HEK293 (cell line): ENCODE measurements around the gene YARS1.

Experiments used
- CTCF ChIA-PET: fragments of 350-600 bp; formaldehyde crosslinking; extraction: SDS; loops from one replicate; lab custom pipeline; 2021; ENCODE audit warnings: antibody characterized with exemption; lab: Yijun Ruan, JAX
- POLR2A ChIA-PET: fragments of 300-600 bp; formaldehyde crosslinking; extraction: SDS; loops from one replicate; lab custom pipeline; 2020; ENCODE audit warnings: antibody characterized with exemption, inconsistent platforms; lab: Yijun Ruan, JAX
- H3K27ac ChIP-seq: fragments of 200-500 bp; sonication (Bioruptor generic); 2 replicates; pipeline ENCODE4 v1.5.1; 2014; ENCODE audit warnings: low read depth, low read length, control low read depth, inconsistent platforms; ENCODE audit errors: extremely low read depth
- H3K36me3 ChIP-seq, 2 experiments: fragments of 200-500 bp in 1 of 2; sonication (Bioruptor generic) in 1 of 2; 1 replicate in 1 of 2; 2 replicates in 1 of 2; pipeline ENCODE4 v1.5.1; 2014 to 2017; ENCODE audit warnings: inconsistent platforms in 2 of 2, low read length in 2 of 2; ENCODE audit not compliant: control insufficient read depth in 2 of 2, insufficient read depth in 1 of 2
- H3K4me1 ChIP-seq: fragments of 200-500 bp; sonication (Bioruptor generic); 2 replicates; pipeline ENCODE4 v1.5.1; 2014; ENCODE audit warnings: mild to moderate bottlenecking, low read length, inconsistent platforms; ENCODE audit not compliant: control insufficient read depth, insufficient read depth
- H3K4me3 ChIP-seq: 2 replicates; pipeline ENCODE4 v1.5.1; 2011; ENCODE audit warnings: low read depth, mild to moderate bottlenecking, control low read depth, low read length, moderate library complexity
- H3K9me3 ChIP-seq: fragments of 200-500 bp; sonication (Bioruptor generic); 2 replicates; pipeline ENCODE4 v1.5.1; 2014; ENCODE audit warnings: low read depth, low read length, inconsistent platforms; ENCODE audit not compliant: control insufficient read depth, insufficient read depth
- GLIS2 ChIP-seq: fragments of 450-650 bp; formaldehyde crosslinking; IDR thresholded peaks from 2 replicates; pipeline ENCODE4 v1.5.1; 2016; ENCODE audit warnings: missing biosample characterization, missing genetic modification characterization
- RBAK ChIP-seq: fragments of 450-650 bp; formaldehyde crosslinking; IDR thresholded peaks from 2 replicates; pipeline ENCODE4 v1.5.1; 2016; ENCODE audit warnings: missing biosample characterization, missing genetic modification characterization
- SCRT1 ChIP-seq: fragments of 450-650 bp; formaldehyde crosslinking; IDR thresholded peaks from 2 replicates; pipeline ENCODE4 v1.5.1; 2016; ENCODE audit warnings: missing biosample characterization, missing genetic modification characterization, borderline replicate concordance
- SP3 ChIP-seq: fragments of 450-650 bp; formaldehyde crosslinking; IDR thresholded peaks from 2 replicates; pipeline ENCODE4 v1.5.1; 2016; ENCODE audit warnings: missing biosample characterization, missing genetic modification characterization
- ZBTB7A ChIP-seq: fragments of 450-650 bp; formaldehyde crosslinking; IDR thresholded peaks from 2 replicates; pipeline ENCODE4 v1.5.1; 2016; ENCODE audit warnings: low read depth, missing biosample characterization, missing genetic modification characterization
- ZFHX2 ChIP-seq: fragments of 450-650 bp; formaldehyde crosslinking; conservative IDR thresholded peaks from 2 replicates; pipeline ENCODE4 v1.5.1; 2016; ENCODE audit warnings: missing biosample characterization, missing genetic modification characterization
- ZNF132 ChIP-seq: fragments of 450-650 bp; formaldehyde crosslinking; IDR thresholded peaks from 2 replicates; pipeline ENCODE4 v1.5.1; 2017; ENCODE audit warnings: missing biosample characterization, missing genetic modification characterization, borderline replicate concordance
- ZNF175 ChIP-seq: fragments of 450-650 bp; formaldehyde crosslinking; IDR thresholded peaks from 2 replicates; pipeline ENCODE4 v1.5.1; 2016; ENCODE audit warnings: missing biosample characterization, missing genetic modification characterization
- ZNF2 ChIP-seq: fragments of 450-650 bp; formaldehyde crosslinking; IDR thresholded peaks from 2 replicates; pipeline ENCODE4 v1.5.1; 2016; ENCODE audit warnings: missing biosample characterization, missing genetic modification characterization
- ZNF341 ChIP-seq: fragments of 450-650 bp; formaldehyde crosslinking; IDR thresholded peaks from 2 replicates; pipeline ENCODE4; 2016; ENCODE audit warnings: low read depth, missing biosample characterization, missing genetic modification characterization
- ZNF394 ChIP-seq: fragments of 450-650 bp; formaldehyde crosslinking; IDR thresholded peaks from 2 replicates; pipeline ENCODE4 v1.5.1; 2016; ENCODE audit warnings: missing biosample characterization, missing genetic modification characterization, mild to moderate bottlenecking, moderate library complexity, borderline replicate concordance
- ZNF404 ChIP-seq: fragments of 450-650 bp; formaldehyde crosslinking; IDR thresholded peaks from 2 replicates; pipeline ENCODE4 v1.5.1; 2017; ENCODE audit warnings: missing biosample characterization, missing genetic modification characterization
- ZNF530 ChIP-seq: fragments of 450-650 bp; formaldehyde crosslinking; IDR thresholded peaks from 2 replicates; pipeline ENCODE4 v1.5.1; 2016; ENCODE audit warnings: low read depth, missing biosample characterization, missing genetic modification characterization
- ZNF555 ChIP-seq: fragments of 450-650 bp; formaldehyde crosslinking; conservative IDR thresholded peaks from 2 replicates; pipeline ENCODE4 v1.5.1; 2017; ENCODE audit warnings: missing biosample characterization, mild to moderate bottlenecking, missing genetic modification characterization, inconsistent platforms
- ZNF785 ChIP-seq: fragments of 450-650 bp; formaldehyde crosslinking; IDR thresholded peaks from 2 replicates; pipeline ENCODE4 v1.5.1; 2016; ENCODE audit warnings: missing biosample characterization, missing genetic modification characterization
- TF ChIP-seq, protein P1 (sequence below): fragments of 450-650 bp; IDR thresholded peaks from 2 replicates; pipeline ENCODE4 v1.5.1; 2018; ENCODE audit warnings: missing biosample characterization, missing genetic modification characterization
- TF ChIP-seq, protein P2 (sequence below): fragments of 450-650 bp; formaldehyde crosslinking; IDR thresholded peaks from 2 replicates; pipeline ENCODE4 v1.5.0; 2017; ENCODE audit warnings: missing biosample characterization, missing genetic modification characterization, borderline replicate concordance
- TF ChIP-seq, protein P3 (sequence below): fragments of 450-650 bp; formaldehyde crosslinking; IDR thresholded peaks from 2 replicates; pipeline ENCODE4 v1.5.1; 2016; ENCODE audit warnings: missing biosample characterization, missing genetic modification characterization, low read depth
- TF ChIP-seq, protein P4 (sequence below): fragments of 450-650 bp; formaldehyde crosslinking; IDR thresholded peaks from 2 replicates; pipeline ENCODE4 v1.5.1; 2016; ENCODE audit warnings: missing biosample characterization, missing genetic modification characterization
- TF ChIP-seq, protein P5 (sequence below): fragments of 450-650 bp; formaldehyde crosslinking; IDR thresholded peaks from 2 replicates; pipeline ENCODE4 v1.5.1; 2016; ENCODE audit warnings: missing biosample characterization, missing genetic modification characterization

Gene YARS1

DNA sequence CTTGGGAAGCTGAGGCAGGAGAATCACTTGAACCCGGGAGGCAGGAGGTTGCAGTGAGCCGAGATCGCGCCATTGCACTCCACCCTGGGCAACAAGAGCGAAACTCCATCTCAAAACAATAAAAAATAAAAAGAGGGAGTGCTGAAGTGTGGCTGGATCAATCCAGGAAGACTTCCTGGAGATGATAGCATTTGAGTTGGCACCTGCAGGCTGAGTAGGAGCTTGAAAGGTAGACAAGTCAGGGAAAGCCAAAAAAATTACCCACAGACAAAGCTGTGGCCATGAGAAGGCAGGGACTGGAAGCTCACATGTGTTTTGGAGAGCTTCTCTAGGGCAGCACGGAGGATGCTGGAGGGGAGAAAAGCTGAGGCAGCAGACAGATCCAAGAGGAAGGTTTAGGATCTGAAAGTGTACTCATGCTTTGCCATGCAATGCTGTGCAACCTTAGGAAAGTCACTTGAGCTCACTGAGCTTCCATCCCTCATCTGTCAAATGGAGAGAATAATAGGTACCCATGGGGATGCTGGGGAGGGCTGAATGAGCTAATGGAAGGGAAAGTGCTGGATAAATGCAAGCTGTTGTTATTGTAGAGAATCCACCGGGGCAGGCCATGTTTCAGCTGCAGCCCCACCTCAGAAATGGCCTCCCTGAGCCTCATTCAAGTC is 88.6 kb downstream of the YARS1 start (continued):
- TF ChIP-seq ZNF530, result no peak
- TF ChIP-seq, protein P1, sequence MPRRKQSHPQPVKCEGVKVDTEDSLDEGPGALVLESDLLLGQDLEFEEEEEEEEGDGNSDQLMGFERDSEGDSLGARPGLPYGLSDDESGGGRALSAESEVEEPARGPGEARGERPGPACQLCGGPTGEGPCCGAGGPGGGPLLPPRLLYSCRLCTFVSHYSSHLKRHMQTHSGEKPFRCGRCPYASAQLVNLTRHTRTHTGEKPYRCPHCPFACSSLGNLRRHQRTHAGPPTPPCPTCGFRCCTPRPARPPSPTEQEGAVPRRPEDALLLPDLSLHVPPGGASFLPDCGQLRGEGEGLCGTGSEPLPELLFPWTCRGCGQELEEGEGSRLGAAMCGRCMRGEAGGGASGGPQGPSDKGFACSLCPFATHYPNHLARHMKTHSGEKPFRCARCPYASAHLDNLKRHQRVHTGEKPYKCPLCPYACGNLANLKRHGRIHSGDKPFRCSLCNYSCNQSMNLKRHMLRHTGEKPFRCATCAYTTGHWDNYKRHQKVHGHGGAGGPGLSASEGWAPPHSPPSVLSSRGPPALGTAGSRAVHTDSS (tag by site-specific recombination), result no peak

DNA sequence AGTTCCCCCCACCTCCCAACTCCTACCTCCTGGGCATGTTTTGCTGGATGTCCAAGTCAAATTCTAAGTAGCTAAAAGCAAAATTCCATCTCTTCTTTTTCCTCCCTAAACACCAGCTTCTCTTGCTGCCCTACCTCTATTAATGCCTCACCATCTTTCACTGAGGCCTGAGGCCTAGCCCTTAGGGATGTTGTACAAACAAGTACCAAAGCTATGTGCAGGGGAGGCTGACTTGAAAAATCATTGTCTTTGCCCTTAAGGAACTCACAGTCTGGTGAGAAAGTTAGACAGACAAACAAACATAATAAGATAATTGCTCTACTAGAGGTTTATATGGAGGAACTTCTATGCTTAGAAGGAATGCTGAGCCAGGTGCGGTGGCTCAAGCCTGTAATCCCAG is 89.3 kb downstream of the YARS1 start:
- H3K4me1 ChIP-seq, result no peaks in the 10 kb centered on the region
- H3K9me3 ChIP-seq, result no peaks in the 10 kb centered on the region
- POLR2A ChIA-PET, result interaction anchor here (0.9 to 1.8 kb wide), 3 partner anchors 9 to 35 kb away, joined by 3 to 5 read pairs (median 4); no protein-coding TSS in a partner anchor
- CTCF ChIA-PET, result interaction anchor here (0.6 to 2.5 kb wide), 6 partner anchors 12 to 1073 kb away, joined by 3 to 18 read pairs (median 4); no protein-coding TSS in a partner anchor
- no peak overlapping the region for H3K27ac ChIP-seq
- no peak overlapping the region for H3K4me3 ChIP-seq
- H3K36me3 ChIP-seq, result no peaks in the 10 kb centered on the region
- TF ChIP-seq ZNF555 (tag by site-specific recombination) (no peak), ZNF341 (no peak), ZNF2 (tag by site-specific recombination) (no peak), ZNF175 (tag by site-specific recombination) (no peak), ZNF785 (tag by site-specific recombination) (no peak), ZNF132 (tag by site-specific recombination) (no peak), GLIS2 (tag by site-specific recombination) (no peak), SCRT1 (tag by site-specific recombination) (no peak), RBAK (tag by site-specific recombination) (no peak), ZBTB7A (tag by site-specific recombination) (no peak), SP3 (tag by site-specific recombination) (no peak), ZNF394 (tag by site-specific recombination) (no peak), ZFHX2 (tag by site-specific recombination) (no peak), ZNF404 (tag by site-specific recombination) (no peak)
- TF ChIP-seq, protein P2, sequence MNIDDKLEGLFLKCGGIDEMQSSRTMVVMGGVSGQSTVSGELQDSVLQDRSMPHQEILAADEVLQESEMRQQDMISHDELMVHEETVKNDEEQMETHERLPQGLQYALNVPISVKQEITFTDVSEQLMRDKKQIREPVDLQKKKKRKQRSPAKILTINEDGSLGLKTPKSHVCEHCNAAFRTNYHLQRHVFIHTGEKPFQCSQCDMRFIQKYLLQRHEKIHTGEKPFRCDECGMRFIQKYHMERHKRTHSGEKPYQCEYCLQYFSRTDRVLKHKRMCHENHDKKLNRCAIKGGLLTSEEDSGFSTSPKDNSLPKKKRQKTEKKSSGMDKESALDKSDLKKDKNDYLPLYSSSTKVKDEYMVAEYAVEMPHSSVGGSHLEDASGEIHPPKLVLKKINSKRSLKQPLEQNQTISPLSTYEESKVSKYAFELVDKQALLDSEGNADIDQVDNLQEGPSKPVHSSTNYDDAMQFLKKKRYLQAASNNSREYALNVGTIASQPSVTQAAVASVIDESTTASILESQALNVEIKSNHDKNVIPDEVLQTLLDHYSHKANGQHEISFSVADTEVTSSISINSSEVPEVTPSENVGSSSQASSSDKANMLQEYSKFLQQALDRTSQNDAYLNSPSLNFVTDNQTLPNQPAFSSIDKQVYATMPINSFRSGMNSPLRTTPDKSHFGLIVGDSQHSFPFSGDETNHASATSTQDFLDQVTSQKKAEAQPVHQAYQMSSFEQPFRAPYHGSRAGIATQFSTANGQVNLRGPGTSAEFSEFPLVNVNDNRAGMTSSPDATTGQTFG (tag by site-specific recombination), result no peak
- TF ChIP-seq, protein P3, sequence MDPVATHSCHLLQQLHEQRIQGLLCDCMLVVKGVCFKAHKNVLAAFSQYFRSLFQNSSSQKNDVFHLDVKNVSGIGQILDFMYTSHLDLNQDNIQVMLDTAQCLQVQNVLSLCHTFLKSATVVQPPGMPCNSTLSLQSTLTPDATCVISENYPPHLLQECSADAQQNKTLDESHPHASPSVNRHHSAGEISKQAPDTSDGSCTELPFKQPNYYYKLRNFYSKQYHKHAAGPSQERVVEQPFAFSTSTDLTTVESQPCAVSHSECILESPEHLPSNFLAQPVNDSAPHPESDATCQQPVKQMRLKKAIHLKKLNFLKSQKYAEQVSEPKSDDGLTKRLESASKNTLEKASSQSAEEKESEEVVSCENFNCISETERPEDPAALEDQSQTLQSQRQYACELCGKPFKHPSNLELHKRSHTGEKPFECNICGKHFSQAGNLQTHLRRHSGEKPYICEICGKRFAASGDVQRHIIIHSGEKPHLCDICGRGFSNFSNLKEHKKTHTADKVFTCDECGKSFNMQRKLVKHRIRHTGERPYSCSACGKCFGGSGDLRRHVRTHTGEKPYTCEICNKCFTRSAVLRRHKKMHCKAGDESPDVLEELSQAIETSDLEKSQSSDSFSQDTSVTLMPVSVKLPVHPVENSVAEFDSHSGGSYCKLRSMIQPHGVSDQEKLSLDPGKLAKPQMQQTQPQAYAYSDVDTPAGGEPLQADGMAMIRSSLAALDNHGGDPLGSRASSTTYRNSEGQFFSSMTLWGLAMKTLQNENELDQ, result no peak
- TF ChIP-seq, protein P4, sequence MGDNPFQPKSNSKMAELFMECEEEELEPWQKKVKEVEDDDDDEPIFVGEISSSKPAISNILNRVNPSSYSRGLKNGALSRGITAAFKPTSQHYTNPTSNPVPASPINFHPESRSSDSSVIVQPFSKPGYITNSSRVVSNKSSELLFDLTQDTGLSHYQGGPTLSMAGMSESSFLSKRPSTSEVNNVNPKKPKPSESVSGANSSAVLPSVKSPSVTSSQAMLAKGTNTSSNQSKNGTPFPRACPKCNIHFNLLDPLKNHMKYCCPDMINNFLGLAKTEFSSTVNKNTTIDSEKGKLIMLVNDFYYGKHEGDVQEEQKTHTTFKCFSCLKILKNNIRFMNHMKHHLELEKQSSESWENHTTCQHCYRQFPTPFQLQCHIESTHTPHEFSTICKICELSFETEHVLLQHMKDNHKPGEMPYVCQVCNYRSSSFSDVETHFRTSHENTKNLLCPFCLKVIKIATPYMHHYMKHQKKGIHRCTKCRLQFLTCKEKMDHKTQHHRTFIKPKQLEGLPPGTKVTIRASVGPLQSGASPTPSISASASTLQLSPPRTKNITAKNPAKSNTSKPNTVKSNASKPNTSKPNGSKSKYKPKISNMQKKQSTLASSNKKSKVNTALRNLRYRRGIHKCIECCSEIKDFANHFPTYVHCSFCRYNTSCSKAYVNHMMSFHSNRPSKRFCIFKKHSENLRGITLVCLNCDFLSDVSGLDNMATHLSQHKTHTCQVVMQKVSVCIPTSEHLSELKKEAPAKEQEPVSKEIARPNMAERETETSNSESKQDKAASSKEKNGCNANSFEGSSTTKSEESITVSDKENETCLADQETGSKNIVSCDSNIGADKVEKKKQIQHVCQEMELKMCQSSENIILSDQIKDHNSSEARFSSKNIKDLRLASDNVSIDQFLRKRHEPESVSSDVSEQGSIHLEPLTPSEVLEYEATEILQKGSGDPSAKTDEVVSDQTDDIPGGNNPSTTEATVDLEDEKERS, result no peak
- TF ChIP-seq, protein P5, sequence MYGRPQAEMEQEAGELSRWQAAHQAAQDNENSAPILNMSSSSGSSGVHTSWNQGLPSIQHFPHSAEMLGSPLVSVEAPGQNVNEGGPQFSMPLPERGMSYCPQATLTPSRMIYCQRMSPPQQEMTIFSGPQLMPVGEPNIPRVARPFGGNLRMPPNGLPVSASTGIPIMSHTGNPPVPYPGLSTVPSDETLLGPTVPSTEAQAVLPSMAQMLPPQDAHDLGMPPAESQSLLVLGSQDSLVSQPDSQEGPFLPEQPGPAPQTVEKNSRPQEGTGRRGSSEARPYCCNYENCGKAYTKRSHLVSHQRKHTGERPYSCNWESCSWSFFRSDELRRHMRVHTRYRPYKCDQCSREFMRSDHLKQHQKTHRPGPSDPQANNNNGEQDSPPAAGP, result no peak
- TF ChIP-seq, all 188 proteins: peak for 0
